ACHN (cell line): ENCODE measurements around the gene FBXO17.
"Not testable (repeated sequence)": the region's sequence is repeated elsewhere in the genome, so short reads cannot be mapped to it uniquely, and the experiment has no call there.

Experiments
- DNase-seq: peaks from one replicate; pipeline ENCODE4 v3.0.0-alpha.2; 2015
- in situ Hi-C: cut with HindIII; loops from 2 replicates; pipeline ENCODE4 v1.10.0; 2017; ENCODE audit warnings: low sequenced_read_pairs, low pct_ligation_motif_present, low pct_unique_long_range_greater_than_20kb

Gene FBXO17

GRCh38 chr19:38987745-38988144 lies 12.2 kb upstream of the FBXO17 start:
- in situ Hi-C loops, DNase-seq: not testable (repeated sequence)

GRCh38 chr19:38985262-38985661 lies 9.7 kb upstream of the FBXO17 start:
- in situ Hi-C loops: no loop called here

GRCh38 chr19:38980583-38981374 lies 5.2 kb upstream of the FBXO17 start:
- in situ Hi-C loops: no loop called here
- no peak for DNase-seq

More at GRCh38 chr19:38985262-38985661, 9.7 kb upstream of the FBXO17 start:
- DNase-seq: no peak

GRCh38 chr19:38979812-38980211 lies 4.3 kb upstream of the FBXO17 start:
- in situ Hi-C loops: no loop called here
- DNase-seq: no peak

- in situ Hi-C loops: no loop called here
- no peak for DNase-seq
These were observed 2.8 kb upstream of the FBXO17 start for GRCh38 chr19:38978326-38978689.

- in situ Hi-C loops: no loop called here
- DNase-seq: no peak
These were observed 2.1 kb upstream of the FBXO17 start for GRCh38 chr19:38977445-38978325.

- in situ Hi-C loops: no loop called here
These were observed 324 bp upstream of the FBXO17 start for GRCh38 chr19:38975861-38976271.

GRCh38 chr19:38974624-38975213 lies 823 bp downstream of the FBXO17 start:
- in situ Hi-C loops: no loop called here
- DNase-seq: no peak

More at GRCh38 chr19:38975861-38976271, 324 bp upstream of the FBXO17 start:
- peak; percentile 68 for DNase-seq

- DNase-seq: no peak
- in situ Hi-C loops: no loop called here
These were observed 3.9 kb downstream of the FBXO17 start for GRCh38 chr19:38971672-38972071.

GRCh38 chr19:38970664-38971532 lies 4.6 kb downstream of the FBXO17 start:
- in situ Hi-C loops: no loop called here
- DNase-seq: no peak

- in situ Hi-C loops, DNase-seq: not testable (repeated sequence)
These were observed 9.4 kb downstream of the FBXO17 start for GRCh38 chr19:38966149-38966548.

- no peak for DNase-seq
- in situ Hi-C loops: no loop called here
These were observed 10.8 kb downstream of the FBXO17 start for GRCh38 chr19:38964738-38965137.

- in situ Hi-C loops: no loop called here
- DNase-seq: no peak
These were observed 15.9 kb downstream of the FBXO17 start for GRCh38 chr19:38959618-38960017.

- in situ Hi-C loops: no loop called here
These were observed 17.2 kb downstream of the FBXO17 start for GRCh38 chr19:38958301-38958700.

GRCh38 chr19:38956264-38956663 lies 19.3 kb downstream of the FBXO17 start:
- DNase-seq: no peak
- in situ Hi-C loops: no loop called here

More at GRCh38 chr19:38958301-38958700, 17.2 kb downstream of the FBXO17 start:
- no peak for DNase-seq

GRCh38 chr19:38953677-38954076 lies 21.9 kb downstream of the FBXO17 start:
- in situ Hi-C loops: no loop called here
- no peak for DNase-seq

GRCh38 chr19:38952395-38953165 lies 23.0 kb downstream of the FBXO17 start:
- DNase-seq: peak; percentile 87
- in situ Hi-C loops: no loop called here

- DNase-seq: no peak
- in situ Hi-C loops: no loop called here
These were observed 24.4 kb downstream of the FBXO17 start for GRCh38 chr19:38951187-38951586.
